Tibial nerve (tissue), 3 donors: Measurements from ENCODE around the gene OR2T27.

Experiments used
- CTCF ChIP-seq, 5 experiments: fragments of 200-600 bp in 3 of 5; fragments of 450-650 bp in 2 of 5; sonication (generic) in 3 of 5; IDR thresholded peaks; one replicate each; pipeline ENCODE4 v1.5.1; 2016 to 2019; ENCODE audit warnings: antibody characterized with exemption in 5 of 5, mild to moderate bottlenecking in 3 of 5, moderate library complexity in 2 of 5
- POLR2A ChIP-seq, 2 donors: fragments of 450-650 bp; IDR thresholded peaks; one replicate each; pipeline ENCODE4 v1.6.1; 2017; ENCODE audit warnings: antibody characterized with exemption in 2 of 2, mild to moderate bottlenecking in 2 of 2, moderate library complexity in 2 of 2

- TF ChIP-seq CTCF (IDR thresholded peaks at IDR 0.05) (no peak), POLR2A (IDR thresholded peaks at IDR 0.05) (no peak)
Observed at GRCh38 chr1:248610301-248610700, 45.0 kb downstream of the OR2T27 start.
